Left renal cortex interstitium (tissue), 4 donors: ENCODE data around the gene PER2. TPM values are rescaled to one million over a fixed set of nuclear protein-coding genes. Genes with fewer than 3 reads are reported as not detected.
"Not testable (repeated sequence)": the region's sequence is repeated elsewhere in the genome, so short reads cannot be mapped to it uniquely, and the experiment has no call there.

ENCODE experiments used
- DNase-seq, 4 donors: peaks; one replicate each; pipeline ENCODE4 v3.0.0-alpha.2; 2013; ENCODE audit warnings: low read depth in 4 of 4, low spot score in 2 of 4, missing footprints in 1 of 4
- polyA plus RNA-seq, 4 donors: library from polyadenylated mRNA; unstranded; fragments of 120-200 nt; gene quantifications; one replicate each; pipeline ENCODE4 v1.2.1, GENCODE V29; 2013; ENCODE audit not compliant: insufficient read length in 4 of 4

The PER2 gene
- polyA plus RNA-seq, 4 donors = 5.0 to 8.7 (median 6.5) TPM

DNA sequence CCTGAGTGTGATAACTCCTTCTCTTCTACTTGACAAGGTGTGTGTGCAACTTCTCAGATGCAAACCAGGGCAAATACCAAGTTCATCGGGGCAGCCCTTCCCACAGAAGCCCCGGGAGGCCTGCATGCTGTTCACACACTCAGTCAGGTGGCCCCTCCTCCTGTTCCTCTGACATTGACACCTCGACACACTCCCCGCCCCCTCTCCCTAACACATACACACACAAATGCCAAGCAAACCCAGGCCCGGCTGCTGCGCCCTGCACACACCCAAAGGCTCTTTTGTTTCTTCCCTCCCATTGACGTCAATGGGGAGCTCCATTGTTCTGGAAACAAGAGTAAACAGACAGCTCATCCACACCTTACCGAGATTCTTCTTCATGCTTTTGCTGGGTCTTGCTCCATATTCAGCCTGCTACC is 1.7 kb upstream of the PER2 start:
- DNase-seq = peak in 1 of 4 donors; percentile 28

GRCh38 chr2:238289574-238289973 is 1.2 kb upstream of the PER2 start:
- DNase-seq = no peak

GRCh38 chr2:238288650-238289573 is 502 bp upstream of the PER2 start:
- DNase-seq = peak; percentile 93 to 98 (median 96)

DNA sequence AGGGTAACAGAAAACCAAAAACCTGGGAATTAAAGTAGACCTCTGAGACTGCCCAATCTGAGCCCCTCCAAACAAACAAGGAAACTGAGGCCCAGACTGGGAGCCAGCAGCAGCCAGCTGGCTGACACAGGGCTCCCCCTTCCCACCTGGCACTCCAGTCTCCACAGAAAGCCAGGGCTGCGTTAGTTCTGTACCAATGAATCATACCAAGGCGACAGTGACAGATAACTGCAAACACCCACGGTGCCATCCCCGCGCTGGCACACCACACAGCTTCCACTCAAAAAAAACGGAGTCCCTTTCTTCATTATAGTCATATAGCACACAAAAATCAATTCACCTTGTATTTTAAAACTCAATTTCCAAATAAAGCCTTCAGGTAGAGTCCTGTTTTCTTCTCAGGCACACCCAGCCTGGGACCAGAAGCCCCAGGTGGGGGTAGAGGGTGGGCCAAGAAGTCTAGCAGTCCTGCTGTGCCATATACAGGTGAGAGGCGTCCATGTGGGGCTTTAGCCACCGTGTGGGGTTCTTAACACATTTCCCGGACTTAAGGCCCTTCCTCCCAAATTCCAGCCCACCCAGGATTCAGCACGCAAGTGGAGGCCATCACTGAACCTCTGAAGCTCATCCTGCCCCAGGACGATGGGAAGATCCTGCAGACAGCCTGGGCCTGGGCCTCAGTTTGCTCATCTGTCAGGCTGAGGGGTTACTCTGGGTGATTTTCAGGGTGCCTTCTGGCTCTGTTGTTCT is 1.2 kb downstream of the PER2 start:
- no peak for DNase-seq

DNA sequence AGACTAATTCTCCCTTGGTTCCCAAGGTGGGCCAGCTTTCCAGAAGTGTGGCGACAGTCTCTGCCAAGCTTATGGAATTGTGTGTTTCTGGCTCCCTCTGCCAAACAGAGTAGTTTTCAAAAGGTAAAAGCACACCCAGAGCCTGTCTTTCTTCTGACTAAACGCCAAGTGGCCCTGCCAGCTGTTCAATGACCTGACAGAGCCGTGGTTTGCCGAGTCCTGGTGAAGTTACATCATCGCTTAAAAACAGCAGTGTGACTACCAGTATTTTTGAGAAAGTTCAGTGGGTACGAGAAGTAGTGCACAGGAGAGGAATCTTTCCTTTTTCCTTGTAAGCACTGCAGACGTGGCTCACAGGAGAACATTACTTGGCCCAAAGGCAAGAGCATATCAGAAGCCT is 1.9 kb downstream of the PER2 start:
- DNase-seq = no peak

DNA sequence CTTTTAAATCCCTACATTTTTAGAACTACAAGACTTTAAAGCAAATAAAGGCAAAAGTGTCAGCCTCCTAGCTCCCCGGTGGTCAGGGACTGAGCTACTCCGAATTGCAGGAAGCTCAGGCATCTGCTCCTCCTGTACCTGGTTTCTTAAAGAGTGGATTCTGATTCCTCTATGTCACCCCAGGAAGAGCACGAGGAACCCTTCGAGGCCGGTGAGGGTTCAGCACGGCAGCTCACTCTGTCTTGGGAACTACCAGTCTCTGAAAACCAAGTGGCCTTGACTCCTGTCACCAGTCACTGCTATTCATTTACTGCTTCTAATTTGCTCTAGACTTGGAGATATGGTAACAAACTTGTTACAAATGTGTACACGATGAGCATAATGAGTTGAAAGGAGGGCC is 2.3 kb downstream of the PER2 start:
- DNase-seq = no peak

GRCh38 chr2:238285653-238286082 is 2.7 kb downstream of the PER2 start:
- peak in 1 of 4 donors; percentile 63 for DNase-seq

DNA sequence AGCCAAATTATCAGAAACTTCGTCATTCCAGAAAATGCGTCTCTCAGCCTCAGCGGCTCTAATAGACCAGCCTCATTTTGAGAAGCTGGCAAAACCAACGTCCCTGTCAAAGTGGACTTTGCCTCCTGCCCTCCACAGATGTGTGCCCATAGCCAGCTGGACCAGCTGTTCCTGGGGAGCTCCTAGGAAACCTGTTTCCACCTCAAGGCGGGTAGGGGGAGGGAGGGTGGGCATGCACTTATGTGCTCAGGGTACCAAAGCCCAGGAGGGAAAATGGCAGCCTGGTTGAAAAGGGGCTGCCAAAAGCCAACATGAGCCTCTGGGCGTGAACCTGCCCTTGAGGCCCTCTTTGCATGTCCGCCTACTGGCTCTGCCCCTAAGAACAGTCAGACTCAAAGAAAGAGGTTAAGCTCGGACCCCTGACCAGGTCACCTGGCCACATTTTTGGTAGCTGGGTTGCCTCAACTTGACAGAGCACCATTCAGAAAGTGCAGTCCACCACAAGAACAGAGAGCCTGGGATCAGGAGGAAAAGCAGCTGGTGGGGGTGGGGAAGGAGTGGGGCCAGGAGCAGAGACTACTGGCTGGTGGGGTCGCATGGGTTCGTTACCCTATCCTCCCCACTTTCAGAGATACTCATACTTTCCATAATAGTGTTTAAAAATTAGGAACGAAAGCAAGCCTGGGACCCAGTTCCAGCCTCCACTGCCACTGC is 3.5 kb downstream of the PER2 start:
- no peak for DNase-seq

DNA sequence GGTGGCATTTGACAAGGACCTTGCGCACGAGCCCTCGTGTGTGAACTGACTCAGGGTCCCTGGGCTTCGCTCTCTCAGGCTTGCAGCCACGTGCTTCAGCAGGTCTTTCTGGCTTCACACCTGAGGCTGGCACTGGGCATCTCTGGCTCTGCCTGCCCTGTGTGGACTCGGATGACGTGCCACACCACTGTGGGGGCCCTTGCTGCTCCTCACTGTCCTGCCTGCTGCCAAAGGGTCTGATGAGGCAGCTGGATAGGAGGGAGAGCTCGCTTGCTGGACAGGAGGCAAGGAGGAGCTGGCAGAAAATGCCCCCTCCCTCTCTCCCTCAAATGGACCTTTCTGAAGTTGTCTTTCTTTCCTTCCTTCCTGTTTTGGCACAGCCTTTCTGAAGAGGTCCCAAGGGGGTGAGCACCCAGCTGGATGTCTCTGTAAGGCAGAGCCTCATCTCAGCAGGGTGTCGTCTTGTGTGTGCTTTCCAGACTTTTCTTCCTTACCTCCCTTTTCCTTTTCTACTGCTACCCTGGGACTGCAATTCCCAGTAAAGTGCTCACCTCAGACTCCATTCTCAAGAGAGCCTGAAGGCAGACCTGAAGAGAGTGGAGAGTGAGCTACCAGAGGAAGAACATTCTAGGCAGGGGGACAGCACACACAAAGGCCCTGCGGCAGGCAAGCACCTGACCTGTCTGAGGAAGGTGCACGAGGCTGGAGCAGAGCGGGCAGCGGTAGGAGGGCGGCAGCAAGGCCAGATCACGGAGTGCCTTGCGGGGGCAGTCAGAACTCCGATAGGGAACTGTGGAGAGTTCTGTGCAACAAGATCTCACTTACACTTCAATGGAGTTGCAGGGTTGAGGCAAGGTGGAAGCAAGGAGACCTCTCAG is 5.3 kb downstream of the PER2 start:
- DNase-seq = no peak

GRCh38 chr2:238281826-238282480 is 6.5 kb downstream of the PER2 start:
- no peak for DNase-seq

- DNase-seq = no peak
Measured at GRCh38 chr2:238280083-238280825, 8.2 kb downstream of the PER2 start.

DNA sequence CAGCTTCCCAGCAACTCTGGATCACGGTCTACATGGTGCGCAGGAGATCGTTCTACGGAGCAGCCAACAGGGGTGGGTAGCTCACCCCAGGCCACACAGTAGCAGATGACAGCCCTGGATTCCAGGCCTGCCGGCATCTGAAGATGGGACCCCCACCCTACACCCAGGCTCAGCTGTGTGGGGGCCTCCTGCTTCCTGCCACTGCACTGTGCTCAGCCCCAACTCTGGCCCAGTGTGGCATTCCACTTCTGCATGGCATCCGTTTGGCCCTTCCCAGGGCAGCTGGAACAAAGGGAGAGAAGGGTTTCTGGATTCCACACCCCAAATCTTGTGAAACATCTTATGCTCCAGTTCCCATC is 9.1 kb downstream of the PER2 start:
- no peak for DNase-seq

GRCh38 chr2:238278626-238279323 is 9.6 kb downstream of the PER2 start:
- DNase-seq = no peak

- no peak for DNase-seq
Measured at GRCh38 chr2:238277695-238278094, 10.7 kb downstream of the PER2 start.

GRCh38 chr2:238274152-238274865 is 14.1 kb downstream of the PER2 start:
- no peak for DNase-seq

GRCh38 chr2:238273433-238273832 is 15.0 kb downstream of the PER2 start:
- not testable (repeated sequence) for DNase-seq

GRCh38 chr2:238272156-238272555 is 16.3 kb downstream of the PER2 start:
- DNase-seq = no peak

- DNase-seq = not testable (repeated sequence)
Measured at GRCh38 chr2:238271686-238272085, 16.7 kb downstream of the PER2 start.
